Renal cortical epithelial cell (primary cell): ENCODE results near the gene UST. TPM values are rescaled to one million over a fixed set of nuclear protein-coding genes. Genes with fewer than 3 reads are reported as not detected.
A peak's percentile ranks its signal among the peaks of the same experiment; 100 is the strongest.
"Not testable (repeated sequence)": the region's sequence is repeated elsewhere in the genome, so short reads cannot be mapped to it uniquely, and the experiment has no call there.

Source experiments
- DNase-seq: peaks from one replicate; pipeline ENCODE4 v3.0.0-alpha.2; 2011; ENCODE audit warnings: low read depth
- total RNA-seq: library from RNA; depleted of rRNA; stranded (reverse); fragments of >200 nt; gene quantifications from 2 replicates; pipeline ENCODE4 v1.2.3, GENCODE V29; 2014

UST gene
- total RNA-seq, 1 donor from 2014 or later = 2.8 TPM

DNA sequence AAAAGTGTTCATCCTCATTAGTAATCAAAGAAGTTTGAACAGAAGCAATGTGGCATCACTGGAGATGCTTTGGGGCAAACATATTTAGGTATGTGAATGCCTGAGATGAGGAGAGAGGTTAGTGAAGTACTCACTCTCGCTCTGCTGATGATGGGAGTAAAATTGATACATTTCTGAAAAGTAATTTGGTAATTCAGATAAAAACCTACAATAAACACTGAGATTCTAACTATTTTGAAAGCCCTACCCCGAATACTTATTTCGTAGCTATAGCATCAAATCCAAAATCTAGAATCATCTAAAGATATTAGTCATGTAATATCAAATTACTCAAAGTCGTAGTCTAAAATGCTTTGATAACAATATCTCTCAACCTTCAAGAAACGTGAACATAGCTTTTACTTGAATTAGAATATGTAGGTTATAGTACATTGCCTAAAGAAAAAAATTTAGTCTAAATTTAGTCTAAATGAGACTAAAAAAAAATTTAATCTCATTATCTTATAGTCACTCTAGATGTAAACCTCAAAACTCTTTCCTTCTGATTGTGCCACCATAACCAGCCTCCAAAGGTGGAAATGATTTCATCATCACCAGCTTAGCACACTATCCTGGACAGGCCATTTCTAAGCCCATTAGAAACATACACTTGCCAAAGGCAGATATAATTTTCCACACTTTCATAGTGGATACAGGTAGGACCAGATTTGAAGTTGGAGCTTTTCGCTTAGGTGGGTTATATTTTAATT, 338.2 kb downstream of the UST start:
- DNase-seq = no peak

DNA sequence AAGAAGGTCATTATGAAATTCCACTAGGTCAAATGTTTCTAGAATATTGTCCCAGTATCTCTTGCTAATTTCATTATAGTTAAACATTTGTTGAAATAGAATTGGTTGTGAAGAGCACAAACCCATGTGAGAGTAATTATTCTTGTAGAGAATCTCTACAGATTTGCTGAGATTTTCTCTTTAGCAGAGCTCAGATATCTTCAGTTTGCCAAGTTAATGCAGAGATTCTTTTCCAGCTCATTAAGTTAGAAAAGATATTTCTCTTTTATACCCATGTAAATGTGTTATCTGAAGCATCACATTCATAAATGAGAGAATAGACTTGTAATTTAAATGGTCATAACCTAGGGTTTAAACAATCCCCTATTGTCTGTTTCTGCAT, 338.7 kb downstream of the UST start:
- no peak for DNase-seq

DNA sequence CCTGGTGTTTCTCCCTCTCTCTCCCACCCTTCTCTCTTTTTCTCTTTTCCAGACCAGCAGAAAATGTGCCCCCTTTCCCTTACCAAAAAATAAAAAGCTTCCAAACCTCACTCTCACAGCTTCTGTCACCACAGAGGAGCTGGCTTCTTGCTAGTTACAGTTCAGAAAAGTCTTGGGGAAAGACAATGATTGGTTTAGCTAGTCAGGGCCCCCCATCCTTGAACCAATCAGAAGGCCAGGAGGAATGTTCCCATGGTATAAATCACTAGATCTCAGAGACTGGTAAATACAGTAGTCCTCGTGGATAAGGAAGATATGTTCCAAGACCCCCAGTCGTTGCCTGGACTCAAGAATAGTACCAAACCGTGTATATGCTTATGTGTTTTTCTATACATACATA, 339.5 kb downstream of the UST start:
- no peak for DNase-seq

DNA sequence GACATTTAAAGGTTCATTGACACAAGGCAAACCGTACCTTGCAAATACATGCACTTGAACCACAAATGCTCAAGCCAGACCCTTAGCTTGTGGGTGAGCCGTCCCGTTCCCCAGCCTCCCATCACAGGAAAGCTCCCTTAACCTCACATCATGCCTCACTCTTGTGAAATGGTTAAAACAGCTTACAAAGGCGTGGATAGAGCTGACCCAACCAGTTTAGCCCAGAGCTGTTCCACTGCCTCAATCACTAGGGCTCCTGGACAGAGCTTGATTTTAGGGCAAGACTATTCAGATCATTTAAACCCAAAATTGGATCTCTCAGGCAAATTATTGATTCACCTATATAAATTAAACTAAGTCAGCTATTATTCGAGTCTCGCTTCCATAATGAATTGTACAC, 341.1 kb downstream of the UST start:
- no peak for DNase-seq

DNA sequence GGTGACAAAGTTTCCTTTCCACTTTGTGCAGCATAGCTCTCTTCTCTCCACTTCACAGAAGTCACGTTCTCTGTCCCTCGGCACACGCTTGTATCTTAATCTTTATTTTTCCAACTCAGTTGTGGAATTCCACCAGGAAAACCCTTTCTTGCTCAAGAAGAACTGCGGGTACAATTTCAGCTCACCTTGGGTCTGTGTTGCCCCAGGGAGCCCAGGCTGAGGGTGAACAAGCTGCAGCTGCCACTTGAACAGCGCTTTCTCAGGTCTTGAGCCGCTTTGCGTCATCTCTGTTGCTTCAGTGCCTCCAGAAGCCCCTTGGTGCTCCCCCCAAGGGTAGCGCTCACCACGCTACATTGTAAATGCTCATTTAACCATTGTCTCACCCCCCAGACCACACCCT, 341.5 kb downstream of the UST start:
- no peak for DNase-seq

DNA sequence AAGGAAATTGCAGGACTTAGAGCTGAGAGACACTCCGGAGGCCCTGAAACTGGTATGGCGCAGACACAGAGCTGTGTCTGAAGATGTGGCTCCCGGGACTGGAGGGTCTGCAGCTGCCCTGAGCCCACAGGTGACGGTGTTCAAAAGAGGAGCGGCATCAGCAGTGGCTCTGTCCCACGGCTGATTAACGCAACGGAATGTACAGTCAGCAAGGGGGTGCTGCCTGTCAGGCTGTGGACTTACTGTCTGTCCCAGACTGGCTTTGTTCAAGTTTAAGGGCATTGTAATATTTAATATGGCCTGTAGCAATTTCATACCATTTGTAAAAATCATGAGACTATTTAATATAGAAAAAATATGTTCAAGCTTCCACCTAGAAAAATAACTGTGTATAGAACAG, 342.7 kb downstream of the UST start:
- no peak for DNase-seq

DNA sequence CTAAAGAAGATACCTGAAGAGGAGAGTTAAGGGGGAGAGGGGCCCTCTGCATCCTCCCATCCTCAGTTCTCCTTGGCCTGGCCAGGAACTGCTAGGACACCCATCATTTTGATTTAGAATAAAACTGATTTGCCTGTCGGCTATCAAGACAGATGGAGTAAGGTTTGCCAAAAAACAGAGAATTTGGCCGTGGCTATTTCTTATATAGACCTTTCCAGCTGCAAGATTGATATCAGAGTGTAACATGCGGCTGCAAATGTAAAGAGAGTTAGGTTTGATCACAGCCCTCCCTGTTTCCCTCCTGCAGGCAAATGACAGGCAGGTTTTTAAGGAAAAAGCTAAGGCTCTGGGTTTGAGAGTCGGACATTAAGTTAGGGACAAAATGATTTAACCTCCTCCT, 344.1 kb downstream of the UST start:
- DNase-seq = no peak

DNA sequence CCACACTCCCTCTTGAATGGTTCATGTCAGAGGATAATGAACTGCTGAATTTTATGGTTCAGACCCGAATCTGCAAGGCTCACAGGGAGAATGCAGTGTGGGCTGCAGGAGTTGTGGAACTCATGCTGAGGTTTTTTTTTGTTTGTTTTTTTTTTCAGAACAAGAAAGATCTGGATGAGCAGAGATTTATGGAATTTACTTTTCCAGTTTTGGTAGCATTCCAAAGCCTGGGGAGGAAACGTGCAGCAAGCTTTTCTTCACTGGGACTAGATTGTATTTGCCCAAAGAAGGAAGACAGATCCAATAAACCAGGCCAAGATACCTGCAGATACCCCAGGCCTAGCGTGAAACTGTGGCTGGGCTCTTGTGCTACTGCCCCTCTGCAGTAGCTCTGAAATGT, 346.8 kb downstream of the UST start:
- peak; percentile 21 for DNase-seq

DNA sequence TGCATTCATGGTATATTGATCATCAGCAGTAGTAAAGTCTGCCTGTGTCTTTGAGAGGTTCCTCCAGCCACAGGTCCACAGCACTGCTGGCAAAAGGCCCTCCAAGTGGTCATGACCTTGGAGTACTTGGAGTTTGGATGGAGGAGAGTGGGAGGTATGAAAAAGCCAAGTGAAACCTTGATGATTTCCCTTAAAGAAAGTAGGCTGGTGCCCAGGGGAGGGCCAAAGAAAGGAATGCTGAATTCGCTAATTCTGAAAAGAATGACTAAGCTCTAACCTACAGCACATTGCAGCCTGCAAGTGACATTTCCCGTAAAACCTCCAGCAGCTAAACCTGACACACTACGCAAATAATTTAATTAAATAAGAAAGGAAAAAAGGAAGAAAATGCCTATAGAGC, 347.3 kb downstream of the UST start:
- peak; percentile 52 for DNase-seq

DNA sequence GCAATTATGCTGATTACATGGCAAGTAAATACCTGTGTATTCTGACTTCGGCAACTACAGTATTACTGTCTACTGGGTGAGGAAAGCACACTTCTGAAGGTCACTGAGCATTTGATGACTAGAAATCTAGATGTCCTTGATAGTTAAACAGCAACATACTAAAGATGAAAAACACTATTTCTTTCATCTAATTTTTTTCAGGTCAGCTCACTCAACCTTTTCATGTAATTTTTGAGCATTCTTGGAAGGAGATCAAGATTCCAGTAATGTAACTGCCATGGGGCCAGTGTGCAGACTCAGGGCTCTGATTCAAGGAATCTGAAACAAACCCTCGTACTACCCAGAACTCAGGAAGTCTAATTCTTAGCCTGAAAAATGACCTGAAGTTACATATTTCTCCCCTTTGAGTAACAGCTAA, 348.1 kb downstream of the UST start:
- peak; percentile 27 for DNase-seq

DNA sequence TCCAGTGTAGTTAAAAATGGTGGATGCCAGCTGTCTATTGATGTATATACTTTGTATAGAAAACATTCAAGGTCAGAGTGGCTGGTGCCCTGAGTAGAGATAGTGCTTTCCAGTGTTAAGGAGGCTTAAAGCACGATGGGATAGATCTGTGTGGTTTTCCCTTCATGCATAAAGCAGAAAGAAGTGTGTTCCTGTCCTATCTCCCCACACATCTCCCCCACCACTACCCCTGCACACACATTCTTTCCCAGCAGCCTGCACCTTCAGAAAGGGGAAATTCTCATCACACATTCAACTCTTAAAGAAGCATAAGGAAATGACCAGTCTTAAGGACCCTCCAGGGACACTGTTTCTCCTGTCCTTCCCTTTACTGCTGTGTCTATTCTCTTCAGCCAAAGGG, 349.0 kb downstream of the UST start:
- DNase-seq = no peak

DNA sequence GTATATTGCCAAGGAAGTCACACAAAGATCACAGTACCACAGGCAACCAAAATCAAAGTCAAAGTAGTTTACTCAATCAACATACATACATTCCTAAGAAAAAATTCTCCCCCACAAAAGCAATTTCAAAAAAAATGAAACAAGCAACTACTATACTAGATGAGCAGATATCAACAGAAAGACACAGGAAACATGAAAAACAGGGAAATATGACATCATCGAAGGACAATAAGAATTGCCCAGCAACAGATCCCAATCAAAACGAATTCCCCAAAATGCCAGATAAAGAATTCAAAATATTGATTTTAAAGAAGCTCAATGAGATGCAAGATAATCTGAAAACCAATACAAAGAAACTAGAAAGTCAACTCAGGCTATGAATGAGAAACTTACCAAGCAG, 351.0 kb downstream of the UST start:
- DNase-seq = no peak

DNA sequence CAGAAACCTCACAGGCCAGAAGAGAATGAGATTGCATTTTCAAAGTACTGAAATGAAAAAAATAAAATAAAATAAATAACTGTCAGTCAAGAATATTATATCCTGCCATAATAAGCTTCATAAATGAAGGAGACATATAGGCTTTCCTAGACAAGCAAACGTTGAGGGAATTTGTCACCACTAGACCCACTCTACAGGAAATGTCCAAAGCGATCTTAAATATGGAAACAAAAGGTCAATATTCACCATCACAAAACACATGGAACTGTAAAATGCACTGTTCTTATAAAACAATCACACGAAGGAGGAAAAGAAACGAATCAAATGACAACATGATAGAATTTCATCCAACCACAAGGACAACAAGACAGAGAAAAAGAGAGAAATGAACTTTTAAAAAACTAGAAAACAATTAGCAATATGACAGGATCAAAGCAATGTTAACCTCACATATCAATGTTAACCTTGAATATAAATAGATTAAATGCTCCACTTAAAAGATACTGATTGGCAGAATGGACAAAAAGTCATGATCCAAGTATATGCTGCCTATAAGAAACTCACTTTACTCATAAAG, 352.0 kb downstream of the UST start:
- DNase-seq = no peak

DNA sequence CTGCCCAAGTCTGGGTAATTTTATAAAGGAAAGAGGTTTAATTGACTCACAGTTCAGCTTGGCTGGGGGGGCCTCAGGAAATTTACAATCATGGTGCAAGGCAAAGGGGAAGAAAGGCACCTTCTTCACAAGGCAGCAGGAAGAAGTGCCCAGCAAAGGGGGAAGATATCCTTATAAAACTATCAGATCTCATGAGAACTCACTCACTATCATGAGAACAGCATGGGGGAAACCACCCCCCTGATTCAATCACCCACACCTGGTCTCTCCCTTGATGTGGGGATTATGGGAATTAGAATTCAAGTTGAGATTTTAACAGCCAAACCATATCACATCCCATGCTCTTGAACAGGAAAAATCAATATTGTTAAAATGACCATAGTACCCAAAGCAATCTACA, 355.5 kb downstream of the UST start:
- no peak for DNase-seq

DNA sequence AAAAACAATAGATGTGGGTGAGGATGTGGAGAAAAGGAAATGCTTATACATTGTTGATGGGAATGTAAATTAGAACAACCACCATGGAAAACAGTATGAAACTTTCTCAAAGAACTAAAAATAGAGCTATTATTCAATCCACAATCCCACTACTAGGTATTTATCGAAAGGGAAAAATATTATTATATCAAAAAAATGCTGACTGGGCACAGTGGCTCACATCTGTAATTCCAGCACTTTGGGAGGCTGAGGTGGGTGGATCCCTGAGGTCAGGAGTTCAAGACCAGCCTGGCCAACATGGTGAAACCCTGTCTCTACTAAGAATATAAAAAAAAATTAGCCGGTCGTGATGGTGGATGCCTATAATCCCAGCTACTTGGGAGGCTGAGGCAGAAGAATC, 357.1 kb downstream of the UST start:
- DNase-seq = not testable (repeated sequence)

DNA sequence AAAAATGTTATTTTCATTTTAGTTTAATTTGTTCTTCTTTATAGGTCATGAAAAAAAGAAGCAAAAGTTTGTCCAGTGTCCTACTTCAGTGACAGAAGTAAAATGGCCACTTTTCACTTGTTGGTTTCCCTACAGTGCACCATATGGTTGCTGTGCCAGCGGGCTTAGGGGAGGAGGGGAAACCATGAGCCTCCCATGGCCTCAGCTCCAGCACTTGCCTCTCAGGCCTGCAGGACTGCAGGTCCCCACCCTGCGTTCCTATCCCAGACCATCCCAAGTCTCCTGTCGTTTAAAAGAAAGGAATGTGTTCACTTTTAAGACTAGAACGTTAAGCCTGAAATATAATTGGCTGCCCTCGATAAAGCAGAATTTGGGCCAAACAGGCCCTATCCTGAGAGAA, 360.7 kb downstream of the UST start:
- DNase-seq = no peak

DNA sequence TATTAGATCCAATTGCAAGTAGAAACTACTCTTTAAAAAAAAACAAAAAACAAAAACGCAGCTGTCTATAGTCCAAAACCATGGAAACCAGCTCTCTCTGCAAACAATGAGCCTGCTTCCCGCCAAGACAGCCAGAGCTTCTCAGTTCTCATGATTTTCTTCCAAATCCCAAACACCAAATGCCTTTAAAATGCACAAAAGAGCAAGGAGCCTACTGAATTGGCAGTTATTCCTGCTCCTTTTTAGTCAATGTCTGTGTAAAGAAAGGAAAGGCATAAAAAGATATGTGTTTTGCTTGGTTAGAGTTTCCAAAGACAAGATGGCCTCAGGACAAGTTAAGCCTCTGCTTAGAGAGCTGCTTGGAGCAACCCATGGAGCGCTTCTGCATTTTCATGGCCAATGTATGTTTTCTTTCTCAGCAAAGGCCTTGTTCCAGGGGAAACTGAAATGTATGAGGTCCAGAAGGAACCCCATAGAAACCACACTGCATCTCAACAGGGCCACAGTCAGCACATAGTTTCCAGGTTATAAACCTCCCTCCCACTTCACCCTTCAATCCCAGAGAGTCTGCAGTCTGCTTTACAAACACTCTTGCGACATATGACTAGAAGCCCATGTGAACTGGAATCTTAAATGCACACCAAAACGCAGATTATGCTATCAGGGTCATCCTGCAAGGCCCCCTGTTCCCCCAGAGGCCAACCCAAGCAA, 361.4 kb downstream of the UST start:
- DNase-seq = no peak

DNA sequence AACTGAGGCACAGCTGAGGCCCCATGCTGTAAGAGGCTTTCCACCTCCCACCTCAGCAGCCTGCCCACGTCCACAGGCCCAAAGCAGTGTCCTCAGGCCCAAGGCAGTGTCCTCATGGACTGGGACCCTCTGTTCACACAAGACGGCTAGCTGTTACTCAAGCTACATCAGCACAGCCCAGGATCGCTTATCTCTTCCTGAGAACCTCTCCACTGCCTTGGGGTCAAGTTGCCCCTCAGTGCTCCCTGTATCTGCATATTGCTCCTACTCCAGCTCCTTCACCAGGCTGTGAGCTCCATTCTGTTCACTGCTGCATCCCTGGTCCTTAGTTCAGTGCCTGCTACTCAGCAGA, 361.9 kb downstream of the UST start:
- no peak for DNase-seq

DNA sequence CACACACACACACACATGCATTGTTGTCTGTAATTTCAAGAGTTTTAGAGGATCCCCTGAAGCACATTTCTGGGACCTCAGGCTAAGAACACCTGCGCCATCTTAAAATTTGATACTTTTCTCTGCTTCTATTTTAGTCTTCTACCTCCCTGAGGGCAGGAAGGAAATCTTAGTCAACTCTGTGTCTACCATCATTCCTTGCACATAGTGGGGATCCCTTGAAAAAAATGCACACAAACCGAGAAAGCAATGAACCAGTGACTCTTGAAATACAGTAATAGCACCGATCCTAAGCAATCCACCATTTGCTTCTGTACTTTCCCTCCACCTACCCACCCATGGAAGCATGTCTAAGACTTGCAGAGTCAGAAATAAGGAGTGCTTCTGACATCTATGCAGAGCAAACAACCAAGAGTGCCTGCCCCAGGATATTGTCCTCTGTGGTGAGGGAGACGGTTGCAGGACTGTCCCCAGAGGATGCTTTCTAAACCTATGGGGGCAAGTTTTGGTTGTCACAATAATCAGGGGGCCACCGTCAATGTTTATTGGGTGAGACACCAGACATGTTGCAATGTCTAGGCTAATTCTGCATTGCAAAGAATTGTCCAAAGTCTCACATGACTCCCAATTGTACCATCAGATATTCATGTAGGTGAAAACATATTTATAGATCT, 362.7 kb downstream of the UST start:
- DNase-seq = no peak

DNA sequence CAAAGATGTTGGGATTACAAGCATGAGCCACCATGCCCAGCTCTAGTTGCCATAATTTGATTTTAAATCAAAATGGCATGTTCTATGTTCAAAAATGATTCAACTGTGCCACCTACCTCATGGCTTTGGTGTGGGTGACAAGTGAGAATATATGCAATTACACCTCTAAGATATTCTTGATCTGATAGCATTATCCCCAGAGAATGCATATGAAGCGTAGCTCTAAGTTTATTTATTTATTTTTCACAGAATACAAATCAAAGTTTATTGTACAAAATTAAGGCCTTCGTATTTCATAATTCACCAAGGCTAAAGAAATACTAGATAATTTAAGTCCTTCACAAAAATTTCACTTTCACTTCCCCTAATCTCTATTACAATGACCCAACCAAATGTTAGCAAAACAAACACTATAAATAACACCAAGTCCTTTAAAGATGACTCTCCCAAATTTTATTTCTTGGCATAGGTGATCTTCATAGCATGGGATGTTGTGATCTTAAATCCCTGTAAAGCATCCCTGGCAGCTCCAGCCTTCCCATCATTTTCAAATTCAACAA, 364.8 kb downstream of the UST start:
- no peak for DNase-seq

DNA sequence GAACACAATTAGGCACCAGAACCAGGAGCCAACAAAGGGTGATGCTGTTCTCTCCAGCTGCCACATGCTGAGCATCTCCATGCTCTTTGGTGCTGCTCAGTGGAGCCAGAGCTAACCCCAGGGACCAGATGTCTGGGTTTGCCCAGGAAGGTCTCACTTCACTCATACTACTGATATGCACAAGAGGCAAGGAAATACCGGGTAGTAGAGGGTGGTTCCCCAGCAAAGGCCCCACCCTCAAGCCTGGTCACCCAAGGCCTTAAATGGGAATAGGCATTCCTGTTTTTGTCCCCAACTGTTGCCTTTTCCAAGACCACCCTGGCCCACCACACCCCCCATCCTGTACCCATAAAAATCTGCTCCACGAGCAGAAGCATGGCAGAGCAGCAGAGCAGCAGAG, 366.1 kb downstream of the UST start:
- DNase-seq = no peak

DNA sequence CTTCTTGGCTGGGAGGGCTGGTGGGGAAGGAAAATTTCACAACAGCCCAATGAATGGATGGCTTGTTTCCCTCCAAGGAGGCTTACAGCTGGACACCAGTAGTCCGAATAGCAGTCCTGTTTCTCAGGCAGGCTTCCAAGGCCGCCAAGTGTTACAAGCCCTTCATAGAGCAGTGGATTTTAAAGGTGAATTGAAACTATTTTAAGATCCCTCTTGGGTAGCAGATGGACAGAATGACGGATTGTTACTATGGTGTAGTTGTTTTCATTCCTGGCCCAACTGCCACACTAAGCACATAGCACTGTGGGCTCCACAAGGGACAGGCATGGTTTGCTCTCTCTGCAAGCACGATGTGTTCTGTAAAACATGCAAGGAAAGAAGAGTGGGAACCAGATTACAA, 367.3 kb downstream of the UST start:
- no peak for DNase-seq
